Measurements from ENCODE around the gene MACF1. TPM values are rescaled to one million over a fixed set of nuclear protein-coding genes. Genes with fewer than 3 reads are reported as not detected.

Gene MACF1
- total RNA-seq, 2 donors from 2014 or later: 263 to 280 TPM

GRCh38 chr1:39398278-39399021 lies 194.0 kb downstream of the MACF1 start:
- ATAC-seq (peak; percentile 67 to 94), DNase-seq (peak; percentile 77)
- intact Hi-C loops (cut with DNase I): no loop called here

GRCh38 chr1:39401106-39401505 lies 196.6 kb downstream of the MACF1 start:
- ATAC-seq: no peak
- intact Hi-C loops (cut with DNase I): no loop called here
- no peak for DNase-seq

GRCh38 chr1:39404876-39405275 lies 200.4 kb downstream of the MACF1 start:
- intact Hi-C loops (cut with DNase I): no loop called here
- ATAC-seq (no peak), DNase-seq (no peak)

GRCh38 chr1:39405358-39405757 lies 200.9 kb downstream of the MACF1 start:
- intact Hi-C loops (cut with DNase I): no loop called here
- ATAC-seq (no peak), DNase-seq (peak; percentile 41)

GRCh38 chr1:39406533-39407450 lies 202.3 kb downstream of the MACF1 start:
- ATAC-seq: no peak
- DNase-seq: no peak
- intact Hi-C loops (cut with DNase I): no loop called here

GRCh38 chr1:39407510-39407895 lies 203.0 kb downstream of the MACF1 start:
- intact Hi-C loops (cut with DNase I): no loop called here
- DNase-seq: no peak

GRCh38 chr1:39407896-39408640 lies 203.6 kb downstream of the MACF1 start:
- no peak for DNase-seq
- ATAC-seq: no peak
- intact Hi-C loops (cut with DNase I): no loop called here

More at GRCh38 chr1:39407510-39407895, 203.0 kb downstream of the MACF1 start:
- ATAC-seq: no peak

- peak; percentile 97 for DNase-seq
- peak; percentile 90 to 94 for ATAC-seq
- intact Hi-C loops (cut with DNase I): no loop called here
These were observed 204.2 kb downstream of the MACF1 start for GRCh38 chr1:39408641-39409054.

- intact Hi-C loops (cut with DNase I): no loop called here
- ATAC-seq: peak; percentile 12 to 19
- DNase-seq: peak; percentile 73
These were observed 204.7 kb downstream of the MACF1 start for GRCh38 chr1:39409055-39409816.

- intact Hi-C loops (cut with DNase I): no loop called here
- DNase-seq (peak; percentile 87), ATAC-seq (peak; percentile 7 to 31)
These were observed 206.5 kb downstream of the MACF1 start for GRCh38 chr1:39410915-39411436.

GRCh38 chr1:39411526-39412478 lies 207.3 kb downstream of the MACF1 start:
- intact Hi-C loops (cut with DNase I): no loop called here
- ATAC-seq (no peak), DNase-seq (no peak)

- DNase-seq (no peak), ATAC-seq (no peak)
- intact Hi-C loops (cut with DNase I): no loop called here
These were observed 208.4 kb downstream of the MACF1 start for GRCh38 chr1:39412892-39413291.

GRCh38 chr1:39413902-39414528 lies 209.5 kb downstream of the MACF1 start:
- DNase-seq: no peak
- intact Hi-C loops (cut with DNase I): no loop called here
- ATAC-seq: no peak

GRCh38 chr1:39415553-39415952 lies 211.1 kb downstream of the MACF1 start:
- no peak for ATAC-seq

GRCh38 chr1:39416609-39417008 lies 212.1 kb downstream of the MACF1 start:
- ATAC-seq (no peak), DNase-seq (no peak)
- intact Hi-C loops (cut with DNase I): no loop called here

More at GRCh38 chr1:39415553-39415952, 211.1 kb downstream of the MACF1 start:
- no peak for DNase-seq
- intact Hi-C loops (cut with DNase I): no loop called here

- ATAC-seq: no peak
These were observed 213.7 kb downstream of the MACF1 start for GRCh38 chr1:39418236-39418635.

GRCh38 chr1:39420493-39420892 lies 216.0 kb downstream of the MACF1 start:
- intact Hi-C loops (cut with DNase I): no loop called here
- no peak for ATAC-seq

More at GRCh38 chr1:39418236-39418635, 213.7 kb downstream of the MACF1 start:
- no peak for DNase-seq
- intact Hi-C loops (cut with DNase I): no loop called here

More at GRCh38 chr1:39420493-39420892, 216.0 kb downstream of the MACF1 start:
- DNase-seq: no peak
